ENCODE measurements around the gene CADM1.

The CADM1 gene

DNA sequence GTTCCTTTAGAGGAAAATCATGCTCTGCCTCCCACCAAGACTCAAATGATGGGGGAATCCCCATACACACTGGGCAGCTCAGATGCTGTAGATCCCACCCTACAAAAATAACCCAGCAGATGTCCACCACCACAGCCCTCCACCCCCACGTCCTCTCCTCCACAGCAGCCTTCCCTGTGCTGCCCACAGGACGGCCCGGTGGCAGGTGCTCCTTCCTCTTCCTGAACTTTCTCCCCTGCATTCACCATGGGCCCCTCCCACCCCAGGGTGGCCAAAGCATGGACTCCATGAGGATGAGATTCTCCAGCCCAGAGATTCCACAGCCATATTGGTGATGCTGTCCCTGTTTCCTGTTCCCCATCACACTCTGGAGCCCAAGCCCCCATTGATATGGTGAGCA is 368.3 kb downstream of the CADM1 start:
- no peak for FAIRE-seq

GRCh38 chr11:115134926-115135325 is 369.3 kb downstream of the CADM1 start:
- FAIRE-seq: no peak

- no peak for FAIRE-seq
These were observed 370.6 kb downstream of the CADM1 start for GRCh38 chr11:115133475-115134209.

- no peak for FAIRE-seq
These were observed 371.6 kb downstream of the CADM1 start for GRCh38 chr11:115132436-115133228.

DNA sequence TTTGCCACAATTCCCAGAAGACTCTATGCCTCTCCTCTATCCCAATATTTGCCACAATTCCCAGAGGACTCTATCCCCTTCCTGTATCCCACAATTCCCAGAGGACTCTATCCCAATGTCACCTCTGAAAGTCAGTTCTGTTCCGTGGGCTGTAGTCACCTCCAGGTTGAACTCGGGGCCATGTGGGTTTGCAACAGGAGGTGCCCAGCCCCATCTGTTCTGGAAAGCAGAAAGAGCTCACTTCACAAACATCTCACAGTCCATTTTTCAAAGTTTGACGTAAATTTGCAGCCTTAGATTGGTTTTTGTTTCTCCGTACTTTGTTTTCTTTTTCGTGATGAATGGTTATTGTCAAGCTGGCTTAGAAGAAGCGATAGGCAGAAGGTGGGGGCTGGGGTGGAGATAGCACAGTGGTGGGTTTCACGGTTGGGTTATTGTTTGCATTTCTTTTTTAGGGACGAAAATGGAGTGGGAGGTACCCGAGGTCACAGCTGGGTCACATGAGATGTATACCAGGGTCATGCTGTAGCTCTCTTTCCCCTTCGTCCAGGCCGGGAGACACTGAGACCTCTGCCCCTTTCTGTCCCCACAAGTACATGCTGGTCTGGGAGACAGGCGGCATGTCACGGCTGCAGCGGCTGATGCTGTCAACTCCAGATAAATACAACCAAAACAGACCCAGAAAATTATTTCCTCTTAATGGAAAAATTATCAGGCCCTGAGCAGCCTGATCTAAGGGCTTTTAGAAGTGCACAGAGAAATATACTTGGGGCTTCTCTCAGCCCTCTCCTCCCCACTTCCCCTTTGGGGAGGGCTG is 374.5 kb downstream of the CADM1 start:
- FAIRE-seq: no peak

DNA sequence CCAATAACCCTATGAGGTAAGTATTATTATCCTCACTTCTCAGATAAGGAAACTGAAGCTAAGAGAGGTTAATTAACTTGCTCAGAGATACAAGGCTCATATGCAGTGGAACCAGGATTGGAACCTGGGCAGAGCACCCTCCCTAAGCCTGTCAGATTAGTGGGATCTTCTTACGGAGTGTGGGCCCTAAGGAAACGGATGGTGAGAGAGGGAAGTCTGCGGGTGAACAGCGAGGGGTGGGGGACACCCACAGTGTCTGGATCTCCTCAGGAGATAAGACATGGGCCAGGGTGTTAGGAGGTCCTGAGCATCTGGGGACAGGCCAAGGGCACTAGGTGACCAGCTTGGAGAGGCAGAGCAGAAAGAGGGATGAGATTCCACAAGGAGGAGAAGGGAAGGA is 376.0 kb downstream of the CADM1 start:
- no peak for FAIRE-seq

GRCh38 chr11:115127790-115128189 is 376.4 kb downstream of the CADM1 start:
- no peak for FAIRE-seq

DNA sequence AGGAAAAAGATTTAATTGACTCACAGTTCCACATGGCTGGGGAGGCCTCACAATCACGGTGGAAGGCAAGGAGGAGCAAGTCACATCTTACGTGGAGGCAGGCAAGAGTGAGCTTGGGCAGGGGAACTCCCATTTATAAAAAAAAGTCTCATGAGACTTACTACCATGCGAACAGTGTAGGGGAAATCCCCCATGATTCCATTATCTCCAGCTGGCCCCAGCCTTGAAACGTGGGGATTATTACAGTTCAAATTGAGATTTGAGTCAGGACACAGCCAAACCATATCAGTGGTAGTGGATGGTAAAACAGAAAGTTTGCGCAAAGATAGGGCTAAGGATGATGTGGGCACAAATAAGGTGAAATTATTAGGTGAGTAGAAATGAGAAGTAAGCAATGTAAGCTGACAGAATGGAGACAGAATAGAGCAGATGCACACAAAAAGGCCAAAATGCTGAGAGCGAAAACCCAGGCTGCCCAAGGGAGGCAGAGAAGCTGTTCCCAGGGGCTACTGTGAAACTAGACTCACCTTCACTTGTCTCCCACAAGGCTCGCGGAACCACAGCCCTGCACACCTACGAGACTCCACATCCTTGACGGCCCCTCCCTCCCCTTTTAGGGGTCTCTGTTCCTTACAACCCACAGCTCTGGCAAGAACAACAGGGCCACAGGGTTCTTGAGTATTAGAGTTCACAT is 377.6 kb downstream of the CADM1 start:
- FAIRE-seq: no peak

GRCh38 chr11:115126092-115126491 is 378.1 kb downstream of the CADM1 start:
- FAIRE-seq: no peak

DNA sequence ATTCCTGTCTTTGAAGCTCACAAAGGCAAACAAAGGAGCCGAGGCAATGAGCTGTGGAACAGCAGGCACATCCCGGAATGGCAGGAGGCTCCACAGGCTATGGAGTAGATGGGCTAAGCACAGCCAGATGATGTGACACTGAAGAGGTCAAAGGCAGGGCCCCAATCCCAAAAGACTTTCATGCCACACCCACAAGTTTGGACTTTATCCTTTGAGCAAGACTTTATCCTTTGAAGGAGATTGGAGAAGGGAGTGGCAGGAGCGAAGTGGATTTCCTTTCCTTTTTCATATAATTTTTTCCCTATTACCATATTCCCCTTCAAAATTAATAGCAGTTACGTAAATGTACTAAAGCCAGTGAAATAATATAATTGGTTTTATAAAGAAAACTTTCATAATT is 379.4 kb downstream of the CADM1 start:
- no peak for FAIRE-seq

DNA sequence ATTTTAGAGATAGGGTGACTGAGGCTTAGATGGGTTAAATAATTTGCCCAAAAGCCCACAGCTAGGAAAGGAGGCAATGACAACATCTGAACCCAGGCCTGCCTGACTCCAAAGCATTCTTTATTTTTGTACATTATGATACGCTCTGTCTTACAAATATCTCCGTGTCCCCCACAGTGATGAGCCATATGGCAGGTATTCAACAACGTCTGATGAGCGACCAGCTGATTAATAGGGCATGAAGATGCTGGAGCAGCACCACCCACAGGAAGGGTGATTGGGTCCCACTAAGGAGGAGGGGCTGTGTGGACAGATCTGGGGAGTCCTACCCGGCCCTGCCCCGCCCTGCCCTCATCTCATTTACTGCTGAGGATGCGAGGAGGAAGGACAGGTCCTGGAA is 380.6 kb downstream of the CADM1 start:
- no peak for FAIRE-seq

DNA sequence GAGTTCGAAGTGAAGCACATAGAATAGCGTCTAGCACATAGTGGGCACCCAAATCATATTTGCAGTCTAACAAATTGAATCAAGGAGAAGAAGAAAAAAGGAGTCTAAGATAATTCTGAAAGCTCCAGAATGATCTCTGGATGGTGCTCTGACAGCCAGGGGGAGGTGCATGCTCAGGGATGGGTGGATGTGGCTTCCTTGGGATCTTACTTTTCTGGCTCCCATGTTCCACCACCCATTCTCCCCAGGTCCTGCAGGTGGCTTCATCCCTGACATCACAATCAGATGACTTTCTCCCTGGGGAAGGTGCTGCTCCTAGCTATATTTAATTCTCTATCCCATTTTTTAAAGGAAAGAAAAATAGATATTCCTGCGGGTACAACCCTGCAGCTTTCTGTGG is 381.9 kb downstream of the CADM1 start:
- FAIRE-seq: no peak

All from A204.1 (cell line).